ENCODE measurements around the gene CNST. TPM values are rescaled to one million over a fixed set of nuclear protein-coding genes. Genes with fewer than 3 reads are reported as not detected.
"Not testable (repeated sequence)": the region's sequence is repeated elsewhere in the genome, so short reads cannot be mapped to it uniquely, and the experiment has no call there.

Gene CNST
- total and polyA plus RNA-seq, 2 donors from 2014 or later, result 5.6 to 24.1 TPM

DNA sequence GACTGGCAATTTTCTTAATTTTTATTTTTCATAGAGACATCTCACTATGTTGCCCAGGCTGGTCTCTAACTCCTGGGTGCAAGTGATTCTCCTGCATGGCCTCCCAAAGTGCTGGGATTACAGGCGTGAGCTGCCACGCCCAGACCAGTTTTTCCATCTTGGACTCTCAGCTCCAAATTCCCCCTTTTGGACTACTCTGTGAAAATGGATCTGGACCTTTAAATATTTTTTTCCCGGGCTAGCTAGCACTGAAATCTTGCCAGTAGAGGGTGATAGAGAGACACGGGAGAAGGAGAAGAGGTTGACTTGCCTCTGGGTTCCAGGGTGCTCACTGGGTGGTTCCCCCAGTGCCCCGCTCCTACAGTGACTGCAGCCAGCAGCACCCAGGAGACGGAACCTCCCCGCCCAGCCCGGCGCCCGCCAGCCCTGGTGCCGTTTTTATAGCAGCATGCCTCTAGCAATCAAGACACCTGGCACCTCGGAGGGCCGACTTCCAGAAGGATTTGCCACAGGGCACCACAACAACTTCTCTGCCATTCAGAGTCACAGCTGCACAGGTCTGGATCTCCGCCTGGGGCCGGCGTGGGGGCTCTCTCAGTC lies 123.3 kb downstream of the CNST start:
- FAIRE-seq (no peak), DNase-seq (peak; percentile 57 to 88 (median 81))
- Histone ChIP-seq H3K27me3 (ENCODE audit: control insufficient read depth, insufficient read depth, low read length) (no peaks in the 10 kb centered on the region), H3K27ac (ENCODE audit: low read depth in 2 of 2, low read length in 2 of 2) (no peak overlapping the region), H3K9ac (ENCODE audit: low read length in 3 of 3) (peak overlapping the region in 1 of 3 donors; percentile 40), H3K4me1 (ENCODE audit: control insufficient read depth in 2 of 3, insufficient read depth in 2 of 3, low read depth in 1 of 3, low read length in 3 of 3) (peaks cover 0 to 2% (median 0%) of the 10 kb centered on the region in 3 donors), H3K36me3 (ENCODE audit: control insufficient read depth in 2 of 3, insufficient read depth in 3 of 3, low read length in 3 of 3) (no peaks in the 10 kb centered on the region), H3K9me3 (ENCODE audit: control insufficient read depth in 2 of 3, insufficient read depth in 1 of 3, low read length in 3 of 3) (peaks cover 0 to 6% (median 0%) of the 10 kb centered on the region in 3 donors), H3K4me3 (ENCODE audit: low read length in 3 of 3) (peak overlapping the region in 1 of 3 donors; percentile 63)
- intact Hi-C loops (cut with DNase I), result no loop called here
- TF ChIP-seq CTCF (IDR thresholded peaks at IDR 0.05; ENCODE audit: borderline replicate concordance, extremely low read depth, insufficient read depth), result peak; percentile 81

DNA sequence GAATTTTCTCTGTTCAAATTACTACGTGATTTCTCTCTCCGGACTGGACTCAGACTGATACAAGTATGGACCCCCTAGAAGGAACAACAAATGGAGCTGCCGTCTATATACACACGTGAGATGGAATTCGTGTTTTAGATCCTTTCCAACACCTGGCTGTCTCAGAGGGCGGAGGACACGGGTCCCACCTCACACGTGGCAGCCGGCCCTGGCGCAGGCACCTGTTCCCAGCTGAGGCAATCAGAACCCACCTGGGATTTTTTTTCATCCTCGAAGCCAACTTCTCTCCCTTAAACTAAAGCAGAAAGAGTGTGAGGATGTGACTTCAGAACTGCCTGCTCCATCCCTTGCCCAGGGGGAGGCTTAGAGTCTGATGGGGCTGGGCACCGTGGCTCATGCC lies 123.8 kb downstream of the CNST start:
- no peak overlapping the region for H3K4me3 ChIP-seq (ENCODE audit: low read length in 3 of 3)
- intact Hi-C loops (cut with DNase I), result no loop called here
- FAIRE-seq, result no peak
- TF ChIP-seq CTCF (IDR thresholded peaks at IDR 0.05; ENCODE audit: borderline replicate concordance, extremely low read depth, insufficient read depth), result no peak
- H3K27ac ChIP-seq (ENCODE audit: low read depth in 2 of 2, low read length in 2 of 2), result no peak overlapping the region
- DNase-seq, result no peak
- H3K9ac ChIP-seq (ENCODE audit: low read length in 3 of 3), result no peak overlapping the region
- peaks cover 0 to 9% (median 0%) of the 10 kb centered on the region in 3 donors for H3K9me3 ChIP-seq (ENCODE audit: control insufficient read depth in 2 of 3, insufficient read depth in 1 of 3, low read length in 3 of 3)
- no peaks in the 10 kb centered on the region for H3K27me3 ChIP-seq (ENCODE audit: control insufficient read depth, insufficient read depth, low read length)
- no peaks in the 10 kb centered on the region for H3K36me3 ChIP-seq (ENCODE audit: control insufficient read depth in 2 of 3, insufficient read depth in 3 of 3, low read length in 3 of 3)
- peaks cover 0 to 2% (median 0%) of the 10 kb centered on the region in 3 donors for H3K4me1 ChIP-seq (ENCODE audit: control insufficient read depth in 2 of 3, insufficient read depth in 2 of 3, low read depth in 1 of 3, low read length in 3 of 3)

GRCh38 chr1:246691622-246692495 lies 125.6 kb downstream of the CNST start:
- intact Hi-C loops (cut with DNase I), result no loop called here

DNA sequence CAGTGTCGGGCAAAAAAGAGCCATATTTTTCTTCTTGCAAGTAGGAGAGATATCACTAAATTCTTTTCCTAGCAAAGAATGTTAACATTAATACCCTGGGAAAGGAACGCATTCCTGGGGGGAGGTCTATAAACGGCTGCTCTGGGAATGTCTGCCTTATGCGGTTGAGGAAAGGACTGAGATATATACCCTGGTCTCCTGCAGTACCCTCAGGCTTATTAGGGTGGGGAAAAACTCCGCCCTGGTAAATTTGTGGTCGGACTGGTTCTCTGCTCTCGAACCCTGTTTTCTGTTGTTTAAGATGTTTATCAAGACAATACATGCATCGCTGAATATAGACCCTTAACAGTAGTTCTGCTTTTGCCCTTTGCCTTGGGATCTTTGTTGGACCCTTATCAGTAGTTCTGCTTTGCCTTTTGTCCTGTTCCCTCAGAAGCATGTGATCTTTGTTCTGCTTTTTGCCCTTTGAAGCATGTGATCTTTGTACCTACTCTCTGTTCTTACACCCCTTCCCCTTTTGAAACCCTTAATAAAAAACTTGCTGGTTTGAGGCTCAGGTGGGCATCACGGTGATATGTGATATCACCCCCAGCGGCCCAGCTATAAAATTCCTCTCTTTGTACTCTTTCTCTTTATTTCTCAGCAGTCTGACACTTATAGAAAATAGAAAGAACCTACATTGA lies 128.1 kb downstream of the CNST start:
- H3K4me1 ChIP-seq (ENCODE audit: control insufficient read depth in 2 of 3, insufficient read depth in 2 of 3, low read depth in 1 of 3, low read length in 3 of 3); H3K27me3 ChIP-seq (ENCODE audit: control insufficient read depth, insufficient read depth, low read length); H3K4me3 ChIP-seq (ENCODE audit: low read length in 3 of 3); H3K9ac ChIP-seq (ENCODE audit: low read length in 3 of 3); H3K36me3 ChIP-seq (ENCODE audit: control insufficient read depth in 2 of 3, insufficient read depth in 3 of 3, low read length in 3 of 3); DNase-seq; H3K27ac ChIP-seq (ENCODE audit: low read depth in 2 of 2, low read length in 2 of 2); FAIRE-seq; H3K9me3 ChIP-seq (ENCODE audit: control insufficient read depth in 2 of 3, insufficient read depth in 1 of 3, low read length in 3 of 3); intact Hi-C loops (cut with DNase I): not testable (repeated sequence)

More at GRCh38 chr1:246691622-246692495, 125.6 kb downstream of the CNST start:
- no peaks in the 10 kb centered on the region for H3K36me3 ChIP-seq (ENCODE audit: control insufficient read depth in 2 of 3, insufficient read depth in 3 of 3, low read length in 3 of 3)
- no peak for FAIRE-seq
- H3K4me3 ChIP-seq (ENCODE audit: low read length in 3 of 3), result no peak overlapping the region
- peaks cover 0 to 4% (median 0%) of the 10 kb centered on the region in 3 donors for H3K4me1 ChIP-seq (ENCODE audit: control insufficient read depth in 2 of 3, insufficient read depth in 2 of 3, low read depth in 1 of 3, low read length in 3 of 3)
- H3K9ac ChIP-seq (ENCODE audit: low read length in 3 of 3), result no peak overlapping the region
- H3K9me3 ChIP-seq (ENCODE audit: control insufficient read depth in 2 of 3, insufficient read depth in 1 of 3, low read length in 3 of 3), result peaks cover 0 to 9% (median 0%) of the 10 kb centered on the region in 3 donors
- no peaks in the 10 kb centered on the region for H3K27me3 ChIP-seq (ENCODE audit: control insufficient read depth, insufficient read depth, low read length)
- TF ChIP-seq CTCF (IDR thresholded peaks at IDR 0.05; ENCODE audit: borderline replicate concordance, extremely low read depth, insufficient read depth), result no peak
- peak in 2 of 5 donors; percentile 25 to 40 for DNase-seq
- H3K27ac ChIP-seq (ENCODE audit: low read depth in 2 of 2, low read length in 2 of 2), result no peak overlapping the region

Data from kidney (tissue), 14 donors.